Stimulated activated effector memory CD8-positive, alpha-beta T cell treated with anti-CD3 and anti-CD28 coated beads, Interleukin-12 subunit alpha, Interleukin-12 subunit beta, amount 100 ng/mL, for 72 hours (primary cell): ENCODE results near the gene ITGAV.

ENCODE experiments used
- ATAC-seq: fragments of 150-1000 bp; cut with Tn5 transposase; 2 replicates; pipeline ENCODE4 v1.10.0; 2021
- DNase-seq, 2 donors: peaks; one replicate each; pipeline ENCODE4 v3.0.0; 2021 to 2022; ENCODE audit warnings: low spot score in 2 of 2
- H3K27ac Mint-ChIP-seq: one replicate; pipeline ENCODE4 v1.8.0; 2022; ENCODE audit warnings: mild to moderate bottlenecking, mixed read lengths
- H3K36me3 Mint-ChIP-seq: one replicate; pipeline ENCODE4 v1.8.0; 2022; ENCODE audit warnings: mild to moderate bottlenecking, mixed read lengths
- H3K4me1 Mint-ChIP-seq: one replicate; pipeline ENCODE4 v1.8.0; 2022; ENCODE audit warnings: mixed read lengths
- H3K4me3 Mint-ChIP-seq: one replicate; pipeline ENCODE4 v1.8.0; 2022; ENCODE audit warnings: mild to moderate bottlenecking, mixed read lengths
- H3K9me3 Mint-ChIP-seq: one replicate; pipeline ENCODE4 v1.8.0; 2022; ENCODE audit warnings: mixed read lengths

The ITGAV gene

GRCh38 chr2:186728631-186729030 lies 138.8 kb downstream of the ITGAV start:
- no peaks in the 10 kb centered on the region for H3K9me3 Mint-ChIP-seq
- H3K27ac Mint-ChIP-seq, result no peak overlapping the region
- H3K4me3 Mint-ChIP-seq, result no peak overlapping the region
- no peak for ATAC-seq
- H3K36me3 Mint-ChIP-seq, result no peaks in the 10 kb centered on the region
- H3K4me1 Mint-ChIP-seq, result no peaks in the 10 kb centered on the region
- DNase-seq, result no peak
